ENCODE results near the gene ACSF3. TPM values are rescaled to one million over a fixed set of nuclear protein-coding genes. Genes with fewer than 3 reads are reported as not detected.
"Not testable (repeated sequence)": the region's sequence is repeated elsewhere in the genome, so short reads cannot be mapped to it uniquely, and the experiment has no call there.

ACSF3 gene
- total and polyA plus RNA-seq, 2 of the 4 experiments (the other 2 are of a cell fraction): 9.5 to 14.2 TPM

- H4K91ac ChIP-seq (ENCODE audit: insufficient read depth, low read depth, low read length); H2BK5ac ChIP-seq (ENCODE audit: low read depth, low read length, poor library complexity, severe bottlenecking); H3K4me1 ChIP-seq (ENCODE audit: control insufficient read depth, insufficient read depth, low read length); H3K27ac ChIP-seq (ENCODE audit: insufficient read depth, low read length); H3K9ac ChIP-seq (ENCODE audit: low read depth, low read length); H4K8ac ChIP-seq (ENCODE audit: low read depth in 2 of 2, low read length in 2 of 2); H2BK120ac ChIP-seq (ENCODE audit: low read depth, low read length); H3K9me3 ChIP-seq (ENCODE audit: control insufficient read depth, insufficient read depth, low read length); H3K14ac ChIP-seq (replicated peaks; ENCODE audit: low read depth, low read length); intact Hi-C loops (cut with micrococcal nuclease); BruUV-seq (replicated peaks); H2AK5ac ChIP-seq (ENCODE audit: low read depth, low read length); POLR2A ChIA-PET (ENCODE audit: unreplicated experiment); CTCF ChIA-PET; H2AK9ac ChIP-seq (replicated peaks; ENCODE audit: low read depth, low read length, poor library complexity); H3K27me3 ChIP-seq (ENCODE audit: control insufficient read depth, insufficient read depth, low read length); H3K23ac ChIP-seq (ENCODE audit: low read depth, low read length); H2AFZ ChIP-seq (replicated peaks; ENCODE audit: low read length, poor library complexity); dilution Hi-C loops (cut with HindIII; ENCODE audit: low sequenced_read_pairs, unreplicated experiment); H3K18ac ChIP-seq (ENCODE audit: low read depth, low read length); in situ Hi-C loops (cut with MboI; ENCODE audit: low sequenced_read_pairs); H2BK20ac ChIP-seq (ENCODE audit: low read depth, low read length); H3K36me3 ChIP-seq (ENCODE audit: control insufficient read depth, insufficient read depth, low read length); H3K4ac ChIP-seq (ENCODE audit: low read depth, low read length); H2BK15ac ChIP-seq (ENCODE audit: low read depth, low read length); H4K20me1 ChIP-seq (ENCODE audit: insufficient read depth, low read length); H4K5ac ChIP-seq (ENCODE audit: low read depth, low read length); H3K56ac ChIP-seq (ENCODE audit: extremely low read depth, insufficient read depth, low read length); ATAC-seq (ENCODE audit: low read depth); H3K79me1 ChIP-seq (ENCODE audit: low read depth in 1 of 2, low read length in 2 of 2); H3K4me3 ChIP-seq (ENCODE audit: insufficient read depth, low read depth, low read length); H3K4me2 ChIP-seq (ENCODE audit: low read depth, low read length); H3K9me1 ChIP-seq (ENCODE audit: insufficient read depth, low read length); DNase-seq: not testable (repeated sequence)
- WGBS, 2 experiments (ENCODE audit: extremely low coverage in 2 of 2, insufficient read length in 1 of 2): 93% methylated on average over 12 of the region's 25 CpGs; no CpG with 5 or more reads in 1 of the 2 experiments
Measured at GRCh38 chr16:89188471-89189357, 95.1 kb downstream of the ACSF3 start.
